ENCODE measurements around the gene ASIC3. TPM values are rescaled to one million over a fixed set of nuclear protein-coding genes. Genes with fewer than 3 reads are reported as not detected.

Gene ASIC3
- total and polyA plus RNA-seq, 2 of the 8 experiments (the other 6 are each of a cell fraction or from before 2014, with no cell fraction given) = 1.6 to 1.9 TPM

GRCh38 chr7:151005566-151005965 lies 42.8 kb upstream of the ASIC3 start:
- Histone ChIP-seq H3K36me3 (ENCODE audit: control insufficient read depth in 2 of 4, insufficient read depth in 4 of 4, low read length in 3 of 4) (no peaks in the 10 kb centered on the region), H2BK12ac (ENCODE audit: low read depth, low read length) (no peak overlapping the region), H3K4ac (replicated peaks; ENCODE audit: insufficient read length, low read depth, low read length) (no peak overlapping the region), H4K20me1 (replicated peaks in 1 of 2; ENCODE audit: control insufficient read depth in 1 of 2, insufficient read depth in 2 of 2, low read length in 2 of 2) (no peaks in the 10 kb centered on the region), H2BK15ac (ENCODE audit: low read length) (no peak overlapping the region), H3K56ac (replicated peaks; ENCODE audit: insufficient read length, low read depth, low read length) (no peak overlapping the region), H3K9ac (replicated peaks in 1 of 4; ENCODE audit: extremely low read depth in 1 of 4, low read depth in 3 of 4, low read length in 3 of 4) (no peak overlapping the region), H3K18ac (ENCODE audit: extremely low read depth, low read length) (no peak overlapping the region), H2BK20ac (ENCODE audit: low read length) (no peak overlapping the region), H2AK5ac (ENCODE audit: low read depth, low read length) (no peak overlapping the region), H3K79me2 (ENCODE audit: control insufficient read depth in 1 of 2, insufficient read depth in 2 of 2, low read length in 2 of 2) (no peaks in the 10 kb centered on the region), H4K8ac (ENCODE audit: extremely low read depth, insufficient read depth, low read length) (no peak overlapping the region), H2AFZ (ENCODE audit: low read length) (no peak overlapping the region), H3K4me1 (replicated peaks in 1 of 4; ENCODE audit: control insufficient read depth in 3 of 4, insufficient read depth in 4 of 4, low read length in 3 of 4) (peaks cover 0 to 20% (median 17%) of the 10 kb centered on the region in 4 experiments; a peak in 6 of 7 replicates), H4K91ac (replicated peaks; ENCODE audit: insufficient read length, low read length) (no peak overlapping the region), H3K9me3 (ENCODE audit: insufficient read depth in 2 of 2, low read depth in 1 of 2, low read length in 1 of 2) (no peaks in the 10 kb centered on the region), H3K27me3 (replicated peaks in 1 of 4; ENCODE audit: control insufficient read depth in 3 of 4, extremely low read depth in 1 of 4, insufficient read depth in 3 of 4, low read length in 3 of 4) (no peaks in the 10 kb centered on the region), H3K79me1 (ENCODE audit: low read depth, low read length) (no peaks in the 10 kb centered on the region), H3K27ac (ENCODE audit: low read depth, low read length) (no peak overlapping the region), H3K23me2 (ENCODE audit: low read depth, low read length) (no peaks in the 10 kb centered on the region; the same call in 1 of the 2 replicates), H3K23ac (ENCODE audit: insufficient read length) (no peak overlapping the region), H4K5ac (ENCODE audit: insufficient read length, low read depth, low read length) (no peak overlapping the region), H3K4me3 (ENCODE audit: extremely low read depth in 1 of 4, insufficient read depth in 2 of 4, low read depth in 3 of 4, low read length in 4 of 4) (no peak overlapping the region), H3K14ac (ENCODE audit: insufficient read length) (no peak overlapping the region), H3K4me2 (ENCODE audit: insufficient read depth in 1 of 2, low read depth in 2 of 2, low read length in 2 of 2) (no peak overlapping the region), H2BK120ac (replicated peaks; ENCODE audit: low read depth, low read length) (no peak overlapping the region), H2BK5ac (ENCODE audit: low read depth, low read length) (no peak overlapping the region)
- 88% methylated on average over 9 of the region's 9 CpGs; no CpG with 5 or more reads in 1 of the 2 experiments for WGBS, 2 experiments (ENCODE audit: extremely low coverage in 1 of 2, insufficient coverage in 1 of 2, insufficient read length in 1 of 2, insufficient replicate concordance in 2 of 2, low coverage in 1 of 2, low lambda C conversion rate in 2 of 2, missing lambda C conversion rate in 1 of 2)
- ChIA-PET POLR2A (ENCODE audit: partially characterized antibody) (interaction anchor here (0.6 kb wide), 1 partner anchor 95 kb away, joined by 3 read pairs; no protein-coding TSS in a partner anchor), CTCF (ENCODE audit: partially characterized antibody) (interaction anchor here (1.0 to 11.5 kb wide), 7 partner anchors 9 to 57 kb away, joined by 3 to 142 read pairs (median 6); partner anchors contain the start of genes ATG9B and NOS3)
- FAIRE-seq (no peak), DNase-seq (ENCODE audit: low read depth in 1 of 2, low spot score in 2 of 2) (no peak)
- TF ChIP-seq RBBP5 (IDR thresholded peaks at IDR 0.05; ENCODE audit: borderline replicate concordance, low read depth, low read length) (no peak), POLR2A (IDR thresholded peaks at IDR 0.05; ENCODE audit: control extremely low read depth in 1 of 2, low read depth in 2 of 2, low read length in 2 of 2) (no peak), POLR2AphosphoS5 (IDR thresholded peaks at IDR 0.05; ENCODE audit: low read depth, low read length) (no peak), NRF1 (IDR thresholded peaks at IDR 0.05; ENCODE audit: low read depth, low read length) (no peak), CBX8 (IDR thresholded peaks at IDR 0.05; ENCODE audit: borderline replicate concordance, low read depth, low read length) (no peak), EZH2 (IDR thresholded peaks at IDR 0.05; ENCODE audit: low read depth, low read length, severe bottlenecking) (no peak)
